ENCODE measurements around the gene CEP89.

DNA sequence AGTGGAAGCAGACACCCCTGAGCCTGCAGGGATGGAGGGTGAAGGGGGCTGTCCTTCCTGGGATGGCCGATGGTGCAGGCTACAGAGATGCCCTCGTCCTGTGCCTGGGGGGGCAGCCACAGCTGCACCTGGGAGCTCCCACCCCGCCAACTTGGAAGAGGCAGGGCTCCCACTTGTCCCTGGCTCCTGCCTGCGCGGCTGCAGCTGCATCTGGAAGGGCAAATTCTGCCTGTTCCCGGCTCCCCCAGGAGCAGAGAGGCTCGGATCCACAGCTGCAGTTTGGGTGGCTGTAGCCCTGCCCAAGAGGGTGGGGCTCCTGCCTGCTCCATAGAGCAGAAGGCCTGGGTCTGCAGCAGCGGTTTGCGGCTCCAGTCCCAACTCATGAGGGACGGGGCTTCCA lies 2.2 kb downstream of the CEP89 start:
- TF ChIP-seq, protein P1, sequence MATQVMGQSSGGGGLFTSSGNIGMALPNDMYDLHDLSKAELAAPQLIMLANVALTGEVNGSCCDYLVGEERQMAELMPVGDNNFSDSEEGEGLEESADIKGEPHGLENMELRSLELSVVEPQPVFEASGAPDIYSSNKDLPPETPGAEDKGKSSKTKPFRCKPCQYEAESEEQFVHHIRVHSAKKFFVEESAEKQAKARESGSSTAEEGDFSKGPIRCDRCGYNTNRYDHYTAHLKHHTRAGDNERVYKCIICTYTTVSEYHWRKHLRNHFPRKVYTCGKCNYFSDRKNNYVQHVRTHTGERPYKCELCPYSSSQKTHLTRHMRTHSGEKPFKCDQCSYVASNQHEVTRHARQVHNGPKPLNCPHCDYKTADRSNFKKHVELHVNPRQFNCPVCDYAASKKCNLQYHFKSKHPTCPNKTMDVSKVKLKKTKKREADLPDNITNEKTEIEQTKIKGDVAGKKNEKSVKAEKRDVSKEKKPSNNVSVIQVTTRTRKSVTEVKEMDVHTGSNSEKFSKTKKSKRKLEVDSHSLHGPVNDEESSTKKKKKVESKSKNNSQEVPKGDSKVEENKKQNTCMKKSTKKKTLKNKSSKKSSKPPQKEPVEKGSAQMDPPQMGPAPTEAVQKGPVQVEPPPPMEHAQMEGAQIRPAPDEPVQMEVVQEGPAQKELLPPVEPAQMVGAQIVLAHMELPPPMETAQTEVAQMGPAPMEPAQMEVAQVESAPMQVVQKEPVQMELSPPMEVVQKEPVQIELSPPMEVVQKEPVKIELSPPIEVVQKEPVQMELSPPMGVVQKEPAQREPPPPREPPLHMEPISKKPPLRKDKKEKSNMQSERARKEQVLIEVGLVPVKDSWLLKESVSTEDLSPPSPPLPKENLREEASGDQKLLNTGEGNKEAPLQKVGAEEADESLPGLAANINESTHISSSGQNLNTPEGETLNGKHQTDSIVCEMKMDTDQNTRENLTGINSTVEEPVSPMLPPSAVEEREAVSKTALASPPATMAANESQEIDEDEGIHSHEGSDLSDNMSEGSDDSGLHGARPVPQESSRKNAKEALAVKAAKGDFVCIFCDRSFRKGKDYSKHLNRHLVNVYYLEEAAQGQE (IDR thresholded peaks at IDR 0.05; ENCODE audit: low read depth): no peak
- TF ChIP-seq EP300 (IDR thresholded peaks at IDR 0.05; ENCODE audit: borderline replicate concordance) (no peak), YY1 (IDR thresholded peaks at IDR 0.05; ENCODE audit: low read depth) (no peak), TAF1 (IDR thresholded peaks at IDR 0.05; ENCODE audit: low read depth) (no peak), FOXM1 (IDR thresholded peaks at IDR 0.05; ENCODE audit: borderline replicate concordance, low read depth) (no peak), NFIC (IDR thresholded peaks at IDR 0.05) (no peak), EGR1 (IDR thresholded peaks at IDR 0.05) (no peak), CEBPB (IDR thresholded peaks at IDR 0.05) (no peak), RAD21 (IDR thresholded peaks at IDR 0.05; ENCODE audit: low read depth) (no peak)
- TF ChIP-seq, protein P2, sequence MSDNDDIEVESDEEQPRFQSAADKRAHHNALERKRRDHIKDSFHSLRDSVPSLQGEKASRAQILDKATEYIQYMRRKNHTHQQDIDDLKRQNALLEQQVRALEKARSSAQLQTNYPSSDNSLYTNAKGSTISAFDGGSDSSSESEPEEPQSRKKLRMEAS (IDR thresholded peaks at IDR 0.05): no peak
